UCSD-AML1 (cell line): ENCODE measurements around the gene FGF23.

Experiments
- DNase-seq: peaks from one replicate; lab custom pipeline; 2025; ENCODE audit not compliant: unreplicated experiment; lab: John Stamatoyannopoulos, UW

FGF23 gene

GRCh38 chr12:4320497-4320852 is 59.0 kb downstream of the FGF23 start:
- DNase-seq, result no peak
